Activated naive CD4-positive, alpha-beta T cell treated with anti-CD3 and anti-CD28 coated beads, Interleukin-2, amount 50 U/mL, for 16 hours (primary cell): Measurements from ENCODE around the gene TEX11.

Experiments
- DNase-seq: peaks from one replicate; pipeline ENCODE4 v3.0.0-alpha.2; 2020

The TEX11 gene

DNA sequence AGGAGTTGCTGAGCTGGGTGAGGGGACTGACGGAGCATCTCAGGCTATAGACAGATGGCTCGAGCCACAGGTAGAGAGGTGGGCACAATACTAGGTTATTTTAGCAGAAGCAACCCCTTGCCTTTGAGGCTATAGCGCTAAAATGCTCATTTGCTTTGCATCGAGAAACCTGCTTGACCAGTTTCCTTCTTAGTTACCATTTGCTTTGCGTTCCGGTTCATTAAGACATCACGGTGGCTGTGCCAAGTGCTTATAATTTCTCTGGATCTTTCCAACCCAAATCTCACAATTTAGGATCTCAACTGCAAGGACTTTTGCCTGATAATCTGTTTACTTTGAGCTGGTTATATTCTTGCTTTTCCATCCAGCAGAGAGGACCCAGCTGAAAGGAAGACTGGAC lies 423.0 kb downstream of the TEX11 start:
- DNase-seq, result no peak

- DNase-seq, result no peak
Measured at GRCh38 chrX:70482300-70482699, 426.2 kb downstream of the TEX11 start.

DNA sequence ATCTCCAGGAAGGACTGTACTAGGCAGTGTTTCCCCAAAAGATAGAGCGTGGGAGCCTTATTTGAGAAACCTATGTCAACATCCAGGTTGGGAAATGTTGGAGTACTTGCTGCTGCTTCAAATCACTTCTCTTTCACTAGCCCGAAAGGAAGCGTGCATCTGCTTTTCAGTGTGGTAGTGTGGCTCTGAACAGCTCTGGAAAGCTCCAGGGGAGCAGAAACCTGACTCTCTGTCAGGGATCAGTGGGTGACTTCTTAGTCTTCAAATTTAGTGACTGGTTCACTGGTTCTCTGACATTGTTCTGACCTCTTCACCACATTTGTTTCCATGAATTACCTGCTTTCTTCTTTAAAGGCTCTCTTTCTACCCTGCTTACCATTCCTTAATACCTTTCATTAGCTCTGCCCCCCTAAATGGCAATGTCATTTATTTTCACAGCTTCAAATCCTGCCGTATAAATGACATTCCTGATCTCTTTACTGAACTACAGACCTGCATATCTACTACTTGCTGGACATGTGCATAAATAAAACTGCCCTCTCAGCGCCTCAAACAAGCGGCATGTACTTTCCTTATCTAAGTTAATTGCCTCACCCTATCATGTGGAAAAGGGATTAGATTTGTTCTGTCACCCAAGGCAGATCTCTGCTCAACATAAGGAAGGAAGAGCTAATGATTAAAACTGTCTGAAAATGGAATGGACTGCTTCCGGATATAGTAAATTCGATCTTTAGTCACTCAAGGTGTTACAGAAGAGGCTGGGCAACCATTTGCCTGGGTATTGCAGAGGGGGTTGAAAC lies 426.8 kb downstream of the TEX11 start:
- DNase-seq, result no peak

- DNase-seq, result no peak
Measured at GRCh38 chrX:70480660-70481018, 427.9 kb downstream of the TEX11 start.

DNA sequence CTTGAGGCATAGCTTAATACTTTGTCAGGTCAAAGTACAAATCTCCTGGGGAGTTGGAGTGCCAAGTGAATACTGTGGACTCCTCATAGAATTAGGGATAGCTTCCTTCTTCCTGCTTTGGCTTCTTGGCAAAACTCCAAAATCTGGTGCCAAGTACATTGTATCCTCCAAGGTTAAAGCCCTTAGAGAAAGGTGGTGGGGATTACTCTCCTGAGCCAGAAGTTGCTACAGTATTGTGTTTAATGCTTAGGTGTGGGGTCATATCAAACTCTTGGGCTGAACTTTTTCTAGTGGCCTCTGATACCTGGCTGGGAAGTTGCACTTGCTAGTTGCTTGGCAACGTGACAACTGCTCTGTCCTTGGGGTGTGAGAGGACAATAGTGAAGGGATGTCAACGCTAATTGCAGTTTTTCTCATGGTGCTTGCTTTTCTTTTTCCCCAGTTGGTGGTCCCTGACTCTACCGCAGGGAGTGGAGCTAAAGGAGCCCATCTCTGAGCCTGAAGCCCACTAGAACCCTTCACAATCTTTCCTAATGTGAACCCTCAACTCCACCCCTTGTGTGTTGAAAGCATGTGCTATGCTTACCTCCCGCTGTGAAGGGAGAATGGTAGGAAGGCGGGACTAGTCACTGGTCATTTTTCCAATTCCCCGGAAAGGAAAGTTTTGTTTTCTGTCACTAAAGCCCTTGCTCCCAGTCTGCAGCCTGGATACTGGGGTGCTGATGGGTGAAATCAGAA lies 428.4 kb downstream of the TEX11 start:
- DNase-seq, result no peak

DNA sequence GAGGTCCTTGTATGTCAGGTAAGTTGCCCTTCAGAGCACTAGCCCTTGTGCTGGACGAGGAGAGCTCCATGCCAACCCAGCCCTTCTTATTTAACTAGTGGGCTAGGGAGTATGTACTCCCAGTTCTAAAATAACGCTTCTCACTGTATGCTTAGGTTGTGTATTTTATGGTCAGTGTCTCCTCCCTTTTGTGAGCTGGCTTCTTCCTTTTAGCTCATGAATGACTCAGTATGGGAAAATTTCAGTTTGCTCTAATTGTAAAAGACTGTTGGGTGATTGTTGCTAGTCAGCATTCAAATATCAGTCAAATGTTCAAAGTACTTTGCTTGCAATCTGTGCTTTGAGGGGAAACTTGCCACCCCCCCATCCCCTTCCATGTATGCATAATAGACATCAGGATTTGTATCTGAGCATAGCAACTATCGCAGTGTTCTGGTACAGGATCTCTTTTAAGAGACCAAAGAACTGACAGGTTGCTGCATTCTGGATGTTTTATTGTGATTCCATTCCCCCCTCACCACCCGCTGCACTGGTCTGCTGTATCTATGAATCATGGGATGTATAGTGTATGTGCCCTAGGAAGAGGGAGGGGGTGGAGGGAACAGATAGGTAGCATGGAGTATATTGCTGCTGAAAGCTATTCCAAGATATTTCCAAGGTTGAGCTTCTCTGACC lies 429.1 kb downstream of the TEX11 start:
- no peak for DNase-seq
